Activated CD8-positive, alpha-beta memory T cell treated with anti-CD3 and anti-CD28 coated beads, Interleukin-2, amount 50 U/mL, for 1 hour (primary cell): Measurements from ENCODE around the gene HECTD1.
"Not testable (repeated sequence)": the region's sequence is repeated elsewhere in the genome, so short reads cannot be mapped to it uniquely, and the experiment has no call there.

Experiments
- DNase-seq: peaks from one replicate; pipeline ENCODE4 v3.0.0-alpha.2; 2020; ENCODE audit errors: extremely low read depth

HECTD1 gene

GRCh38 chr14:31194661-31195060, 12.9 kb downstream of the HECTD1 start:
- no peak for DNase-seq

- DNase-seq = no peak
Measured at GRCh38 chr14:31194095-31194494, 13.5 kb downstream of the HECTD1 start.

- DNase-seq = not testable (repeated sequence)
Measured at GRCh38 chr14:31192544-31192943, 15.0 kb downstream of the HECTD1 start.

- DNase-seq = no peak
Measured at GRCh38 chr14:31190717-31191263, 16.8 kb downstream of the HECTD1 start.

- no peak for DNase-seq
Measured at GRCh38 chr14:31190219-31190603, 17.4 kb downstream of the HECTD1 start.

GRCh38 chr14:31189346-31190218, 18.0 kb downstream of the HECTD1 start:
- no peak for DNase-seq

GRCh38 chr14:31188744-31189143, 18.8 kb downstream of the HECTD1 start:
- DNase-seq = no peak

- DNase-seq = not testable (repeated sequence)
Measured at GRCh38 chr14:31182016-31182415, 25.6 kb downstream of the HECTD1 start.

- no peak for DNase-seq
Measured at GRCh38 chr14:31181271-31181670, 26.3 kb downstream of the HECTD1 start.

- DNase-seq = no peak
Measured at GRCh38 chr14:31180299-31181051, 27.1 kb downstream of the HECTD1 start.

- no peak for DNase-seq
Measured at GRCh38 chr14:31174433-31174832, 33.2 kb downstream of the HECTD1 start.

- DNase-seq = no peak
Measured at GRCh38 chr14:31173120-31173837, 34.3 kb downstream of the HECTD1 start.

GRCh38 chr14:31172084-31172483, 35.5 kb downstream of the HECTD1 start:
- no peak for DNase-seq

GRCh38 chr14:31170411-31170810, 37.2 kb downstream of the HECTD1 start:
- no peak for DNase-seq

GRCh38 chr14:31169877-31170276, 37.7 kb downstream of the HECTD1 start:
- no peak for DNase-seq

GRCh38 chr14:31167032-31167431, 40.6 kb downstream of the HECTD1 start:
- DNase-seq = no peak

GRCh38 chr14:31166271-31166561, 41.4 kb downstream of the HECTD1 start:
- no peak for DNase-seq

GRCh38 chr14:31164115-31164514, 43.5 kb downstream of the HECTD1 start:
- DNase-seq = no peak

- DNase-seq = no peak
Measured at GRCh38 chr14:31162910-31163649, 44.5 kb downstream of the HECTD1 start.

- no peak for DNase-seq
Measured at GRCh38 chr14:31161274-31161673, 46.3 kb downstream of the HECTD1 start.

- no peak for DNase-seq
Measured at GRCh38 chr14:31159682-31160296, 47.8 kb downstream of the HECTD1 start.
